Neural crest cell (in vitro differentiated cells): ENCODE results near the gene RPH3AL. TPM values are rescaled to one million over a fixed set of nuclear protein-coding genes. Genes with fewer than 3 reads are reported as not detected.

Experiments
- DNase-seq: peaks from one replicate; pipeline ENCODE4 v3.0.0; 2021; ENCODE audit warnings: low read depth, mixed read lengths, low spot score
- H3K27ac Mint-ChIP-seq: one replicate; pipeline ENCODE4 v1.8.0; 2021; ENCODE audit warnings: mild to moderate bottlenecking, mixed read lengths; ENCODE audit not compliant: unreplicated experiment
- H3K27me3 Mint-ChIP-seq: 2 replicates; pipeline ENCODE4 v1.8.0; 2021; ENCODE audit warnings: low read depth, mild to moderate bottlenecking, mixed read lengths
- H3K36me3 Mint-ChIP-seq: 2 replicates; pipeline ENCODE4 v1.8.0; 2021; ENCODE audit warnings: low read depth, mild to moderate bottlenecking, mixed read lengths
- H3K4me1 Mint-ChIP-seq: 2 replicates; pipeline ENCODE4 v1.8.0; 2021; ENCODE audit warnings: mixed read lengths
- H3K4me3 Mint-ChIP-seq: one replicate; pipeline ENCODE4 v1.8.0; 2021; ENCODE audit warnings: mild to moderate bottlenecking, mixed read lengths
- H3K9me3 Mint-ChIP-seq: 2 replicates; pipeline ENCODE4 v1.8.0; 2021; ENCODE audit warnings: mixed read lengths
- total RNA-seq: library from RNA; stranded (reverse); gene quantifications from 2 replicates; pipeline ENCODE4 v1.2.1, GENCODE V29; 2021
- TF ChIP-seq, protein P1 (sequence below): fragments of 200-600 bp; sonication (generic); conservative IDR thresholded peaks from 2 replicates; pipeline ENCODE4 v1.5.0; 2021; ENCODE audit warnings: antibody characterized with exemption, mild to moderate bottlenecking

The RPH3AL gene
- total RNA-seq, 1 donor from 2014 or later: 1.9 TPM

DNA sequence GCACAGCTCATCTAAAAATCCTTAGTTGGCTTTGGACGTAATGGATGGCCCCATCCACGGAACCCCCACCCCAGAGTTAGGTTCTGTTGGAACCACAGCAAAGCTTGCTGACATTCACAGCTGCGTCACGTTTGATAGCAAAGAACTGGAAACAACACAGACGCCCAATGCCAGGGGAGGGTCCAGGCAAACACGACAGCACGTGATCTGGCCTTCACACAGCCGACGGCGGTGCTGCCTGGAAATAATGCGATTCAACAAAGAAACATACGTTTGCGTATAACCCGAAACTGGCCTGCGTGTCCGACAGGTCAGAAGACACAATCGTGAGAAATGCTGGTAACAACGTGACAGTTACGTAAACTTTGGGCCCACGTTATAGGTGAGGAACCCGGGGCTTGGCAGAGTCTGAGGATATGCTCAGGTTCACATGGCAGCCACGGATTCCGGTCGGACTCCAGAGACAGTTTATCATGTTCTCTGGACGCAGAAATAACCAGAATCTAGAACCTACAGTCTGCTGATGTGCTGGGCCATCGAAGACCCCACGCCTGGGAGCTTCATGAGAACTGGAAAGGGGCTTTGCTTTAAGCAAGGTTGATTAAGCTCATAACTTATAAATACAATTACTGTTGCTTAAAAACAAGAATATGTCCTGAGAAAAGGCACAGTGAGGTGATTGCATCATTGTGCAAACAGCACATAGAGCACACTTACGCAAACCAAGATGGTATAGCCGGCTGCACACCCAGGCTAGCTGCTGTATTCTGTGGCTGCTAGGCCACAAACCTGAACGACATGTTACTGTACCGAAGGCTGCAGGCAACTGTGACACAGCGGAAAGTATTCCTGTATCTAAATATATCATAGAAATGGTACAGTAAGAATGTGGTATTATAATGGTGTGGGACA lies 70.4 kb downstream of the RPH3AL start:
- TF ChIP-seq, protein P1, sequence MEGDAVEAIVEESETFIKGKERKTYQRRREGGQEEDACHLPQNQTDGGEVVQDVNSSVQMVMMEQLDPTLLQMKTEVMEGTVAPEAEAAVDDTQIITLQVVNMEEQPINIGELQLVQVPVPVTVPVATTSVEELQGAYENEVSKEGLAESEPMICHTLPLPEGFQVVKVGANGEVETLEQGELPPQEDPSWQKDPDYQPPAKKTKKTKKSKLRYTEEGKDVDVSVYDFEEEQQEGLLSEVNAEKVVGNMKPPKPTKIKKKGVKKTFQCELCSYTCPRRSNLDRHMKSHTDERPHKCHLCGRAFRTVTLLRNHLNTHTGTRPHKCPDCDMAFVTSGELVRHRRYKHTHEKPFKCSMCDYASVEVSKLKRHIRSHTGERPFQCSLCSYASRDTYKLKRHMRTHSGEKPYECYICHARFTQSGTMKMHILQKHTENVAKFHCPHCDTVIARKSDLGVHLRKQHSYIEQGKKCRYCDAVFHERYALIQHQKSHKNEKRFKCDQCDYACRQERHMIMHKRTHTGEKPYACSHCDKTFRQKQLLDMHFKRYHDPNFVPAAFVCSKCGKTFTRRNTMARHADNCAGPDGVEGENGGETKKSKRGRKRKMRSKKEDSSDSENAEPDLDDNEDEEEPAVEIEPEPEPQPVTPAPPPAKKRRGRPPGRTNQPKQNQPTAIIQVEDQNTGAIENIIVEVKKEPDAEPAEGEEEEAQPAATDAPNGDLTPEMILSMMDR: no peak
- Mint-ChIP-seq H3K4me3 (no peak overlapping the region), H3K27ac (no peak overlapping the region), H3K27me3 (peaks cover 8% of the 10 kb centered on the region), H3K36me3 (no peaks in the 10 kb centered on the region), H3K4me1 (no peaks in the 10 kb centered on the region), H3K9me3 (no peaks in the 10 kb centered on the region)
- DNase-seq: no peak

DNA sequence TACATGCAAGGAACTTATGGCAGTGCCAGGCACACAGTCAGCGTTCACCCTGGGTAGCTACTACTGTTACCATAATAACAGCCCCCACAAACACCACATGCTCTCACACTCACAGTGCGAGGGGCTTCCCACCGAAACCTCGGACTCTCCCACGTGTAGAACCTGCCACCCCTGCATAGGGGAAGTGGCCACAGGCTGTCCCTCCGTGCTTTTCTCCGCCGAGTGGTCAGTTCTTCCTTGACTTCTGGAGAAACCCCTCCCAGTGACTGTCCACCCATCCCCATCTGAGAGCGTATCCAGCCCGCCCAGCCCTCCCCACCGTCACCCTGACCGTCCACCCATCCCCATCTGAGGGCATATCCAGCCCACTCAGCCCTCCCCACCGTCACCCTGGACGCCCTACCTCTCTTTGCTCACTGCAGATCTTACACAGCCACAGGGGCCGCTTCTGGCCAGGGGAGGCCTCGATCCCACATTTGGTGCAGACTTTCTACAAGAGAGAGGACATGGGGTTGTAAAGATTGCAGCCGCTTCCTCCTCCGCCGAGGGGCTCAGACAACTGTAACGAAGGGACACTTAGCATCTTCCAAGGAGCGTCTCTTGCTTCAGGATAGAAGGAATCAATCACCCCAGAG lies 71.1 kb downstream of the RPH3AL start:
- H3K4me3 Mint-ChIP-seq: no peak overlapping the region
- TF ChIP-seq, protein P1: no peak
- DNase-seq: no peak
- no peaks in the 10 kb centered on the region for H3K9me3 Mint-ChIP-seq
- H3K27me3 Mint-ChIP-seq: peaks cover 8% of the 10 kb centered on the region
- no peak overlapping the region for H3K27ac Mint-ChIP-seq
- no peaks in the 10 kb centered on the region for H3K36me3 Mint-ChIP-seq
- H3K4me1 Mint-ChIP-seq: no peaks in the 10 kb centered on the region

DNA sequence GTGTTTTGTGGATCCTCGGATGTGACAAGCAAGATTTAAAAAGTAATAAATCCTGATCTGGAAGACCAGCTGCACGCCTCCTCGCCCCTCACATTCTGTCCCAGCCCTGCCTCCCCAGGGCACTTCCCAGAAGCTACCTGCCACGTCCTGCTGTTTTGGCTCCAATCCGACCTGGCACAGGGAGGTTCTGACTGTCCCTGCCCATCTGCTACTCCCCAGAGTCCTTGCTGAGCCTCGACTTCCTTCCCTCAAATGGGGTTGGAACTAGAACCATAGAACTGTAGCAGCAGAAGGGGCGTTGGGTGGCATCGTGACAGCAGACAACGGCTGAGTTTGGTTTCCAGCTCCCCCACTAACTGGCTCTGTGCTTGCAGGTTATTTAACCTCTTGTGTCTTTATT lies 71.7 kb downstream of the RPH3AL start:
- H3K9me3 Mint-ChIP-seq: no peaks in the 10 kb centered on the region
- TF ChIP-seq, protein P1: no peak
- no peak overlapping the region for H3K27ac Mint-ChIP-seq
- no peaks in the 10 kb centered on the region for H3K36me3 Mint-ChIP-seq
- H3K4me1 Mint-ChIP-seq: no peaks in the 10 kb centered on the region
- H3K27me3 Mint-ChIP-seq: peaks cover 12% of the 10 kb centered on the region
- DNase-seq: no peak
- H3K4me3 Mint-ChIP-seq: no peak overlapping the region

DNA sequence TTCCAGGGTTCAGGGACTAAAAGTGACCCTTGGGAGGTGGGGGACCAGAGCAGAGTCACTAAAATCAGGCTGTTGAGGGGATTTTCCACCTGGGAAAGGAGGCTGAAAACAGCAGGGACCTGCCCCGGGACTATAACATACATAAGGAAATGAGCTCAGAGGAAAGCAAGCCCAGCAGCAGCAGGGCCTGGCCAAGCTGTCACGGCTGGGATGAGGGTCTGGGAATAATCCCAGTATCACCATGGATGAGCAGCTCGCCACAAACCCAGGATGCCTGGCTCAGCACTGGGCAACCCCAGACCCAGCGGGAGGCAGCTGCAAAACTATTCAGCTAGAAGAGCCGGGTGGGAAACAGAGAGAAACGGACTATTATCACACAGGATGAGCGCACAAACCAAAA lies 72.4 kb downstream of the RPH3AL start:
- peaks cover 14% of the 10 kb centered on the region for H3K27me3 Mint-ChIP-seq
- no peaks in the 10 kb centered on the region for H3K9me3 Mint-ChIP-seq
- no peak overlapping the region for H3K4me3 Mint-ChIP-seq
- no peaks in the 10 kb centered on the region for H3K4me1 Mint-ChIP-seq
- no peak for DNase-seq
- no peaks in the 10 kb centered on the region for H3K36me3 Mint-ChIP-seq
- TF ChIP-seq, protein P1: no peak
- H3K27ac Mint-ChIP-seq: no peak overlapping the region

DNA sequence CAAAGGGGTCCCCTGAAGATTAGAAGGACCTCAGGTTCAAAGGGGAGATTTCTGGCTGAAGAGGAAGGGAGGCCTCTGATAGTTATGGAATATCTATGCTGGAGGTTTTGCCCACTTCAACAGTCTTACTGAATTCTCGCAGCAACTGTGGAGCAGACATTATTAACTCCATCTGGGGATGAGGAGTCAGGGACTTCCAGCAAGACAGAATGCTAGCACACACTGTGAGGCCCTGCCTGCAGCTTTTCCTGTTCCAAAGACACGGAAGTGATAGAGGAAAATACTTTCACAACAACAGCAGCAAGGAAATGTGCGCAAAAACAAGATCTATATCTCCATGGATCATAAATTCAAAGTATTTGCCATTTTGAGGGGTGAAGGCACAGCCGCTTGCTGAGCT lies 72.8 kb downstream of the RPH3AL start:
- H3K9me3 Mint-ChIP-seq: no peaks in the 10 kb centered on the region
- H3K4me3 Mint-ChIP-seq: no peak overlapping the region
- TF ChIP-seq, protein P1: no peak
- no peaks in the 10 kb centered on the region for H3K36me3 Mint-ChIP-seq
- no peaks in the 10 kb centered on the region for H3K4me1 Mint-ChIP-seq
- peaks cover 16% of the 10 kb centered on the region for H3K27me3 Mint-ChIP-seq
- DNase-seq: no peak
- H3K27ac Mint-ChIP-seq: no peak overlapping the region
